ENCODE data around the gene DPP9. TPM values are rescaled to one million over a fixed set of nuclear protein-coding genes. Genes with fewer than 3 reads are reported as not detected.

Gene DPP9
- total and polyA plus RNA-seq, 2 of the 8 experiments (the other 6 are each of a cell fraction or from before 2014, with no cell fraction given) = 11.6 to 40.7 TPM

DNA sequence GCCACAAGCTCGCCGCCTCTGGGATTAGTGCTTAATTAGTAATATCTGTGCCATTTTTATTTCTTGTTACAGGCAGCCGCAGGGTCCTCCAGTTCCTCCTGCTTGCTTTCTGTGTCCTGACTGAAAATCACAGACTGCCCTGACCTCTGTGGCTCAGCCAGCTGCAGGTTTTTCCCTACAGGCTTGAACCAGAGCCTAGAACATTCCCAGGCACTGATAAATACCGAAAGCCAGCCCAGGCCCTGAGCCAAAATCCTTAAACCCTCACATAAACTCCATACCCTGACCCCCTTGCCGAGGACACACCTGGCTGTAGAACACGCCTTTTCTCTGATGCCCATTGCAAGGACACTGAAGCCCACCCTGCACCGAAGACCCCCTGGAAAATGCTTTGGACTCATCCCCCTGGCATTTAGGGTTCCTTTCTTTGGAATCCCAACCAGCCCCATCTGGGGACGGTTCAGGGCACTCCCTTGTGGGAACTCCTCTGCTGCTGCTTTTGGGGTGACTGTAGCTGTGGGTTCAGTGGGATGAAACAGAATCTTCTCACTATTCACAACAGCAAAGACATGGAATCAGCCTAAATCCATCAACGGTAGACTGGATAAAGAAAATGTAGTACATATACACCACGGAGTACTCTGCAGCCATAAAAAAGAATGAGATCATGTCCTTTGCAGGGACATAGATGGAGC lies 15.5 kb downstream of the DPP9 start (continued):
- TF ChIP-seq POU5F1 (IDR thresholded peaks at IDR 0.05; ENCODE audit: low read depth, low read length) = no peak
- TF ChIP-seq BACH1 (IDR thresholded peaks at IDR 0.05; ENCODE audit: low read length) = no peak
- TF ChIP-seq CHD1 (IDR thresholded peaks at IDR 0.05; ENCODE audit: low read depth, low read length) = no peak
- TF ChIP-seq RFX5 (IDR thresholded peaks at IDR 0.05; ENCODE audit: borderline replicate concordance, low read depth, low read length) = no peak
- TF ChIP-seq HDAC6 (IDR thresholded peaks at IDR 0.05; ENCODE audit: low read depth, low read length) = no peak
- TF ChIP-seq JUN (IDR thresholded peaks at IDR 0.05; ENCODE audit: low read depth, low read length) = no peak
- TF ChIP-seq, protein P1, sequence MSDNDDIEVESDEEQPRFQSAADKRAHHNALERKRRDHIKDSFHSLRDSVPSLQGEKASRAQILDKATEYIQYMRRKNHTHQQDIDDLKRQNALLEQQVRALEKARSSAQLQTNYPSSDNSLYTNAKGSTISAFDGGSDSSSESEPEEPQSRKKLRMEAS (IDR thresholded peaks at IDR 0.05) = no peak
- no peak for TF ChIP-seq CHD2 (IDR thresholded peaks at IDR 0.05; ENCODE audit: low read length)
- TF ChIP-seq JUND (IDR thresholded peaks at IDR 0.05; ENCODE audit: low read length) = no peak
- no peak for TF ChIP-seq SP2 (IDR thresholded peaks at IDR 0.05; ENCODE audit: low read length)
